KMS-11 (cell line): ENCODE measurements around the gene CPED1.

Source experiments
- H2AFZ ChIP-seq: fragments of 200-600 bp; sonication (generic); 2 replicates; pipeline ENCODE4 v1.6.1; 2016; ENCODE audit warnings: antibody characterized with exemption, mixed run types, low read depth
- H3K27ac ChIP-seq: fragments of 200-600 bp; sonication (generic); 2 replicates; pipeline ENCODE4 v1.6.1; 2016; ENCODE audit warnings: mild to moderate bottlenecking, mixed run types
- H3K27me3 ChIP-seq: fragments of 200-600 bp; sonication (generic); 2 replicates; pipeline ENCODE4 v1.6.1; 2017; ENCODE audit warnings: mild to moderate bottlenecking, low read depth, mixed run types, moderate library complexity; ENCODE audit not compliant: insufficient read depth
- H3K36me3 ChIP-seq: fragments of 200-600 bp; sonication (generic); 2 replicates; pipeline ENCODE4 v1.6.1; 2017; ENCODE audit warnings: mild to moderate bottlenecking, mixed run types; ENCODE audit not compliant: insufficient read depth
- H3K4me1 ChIP-seq: fragments of 200-600 bp; sonication (generic); 2 replicates; pipeline ENCODE4 v1.6.1; 2016; ENCODE audit warnings: mild to moderate bottlenecking, low read depth, mixed run types; ENCODE audit not compliant: poor library complexity, severe bottlenecking
- H3K4me2 ChIP-seq: fragments of 200-600 bp; sonication (generic); 2 replicates; pipeline ENCODE4 v1.7.0; 2016; ENCODE audit warnings: mild to moderate bottlenecking, mixed run types
- H3K4me3 ChIP-seq: fragments of 200-600 bp; sonication (generic); IDR thresholded peaks from 2 replicates; pipeline ENCODE4 v1.6.1; 2017; ENCODE audit warnings: low read depth, low read length, mixed read lengths; ENCODE audit not compliant: insufficient read depth
- H3K79me2 ChIP-seq: fragments of 200-600 bp; sonication (generic); 2 replicates; pipeline ENCODE4 v1.6.1; 2016; ENCODE audit warnings: low read depth, mixed run types; ENCODE audit not compliant: insufficient read depth
- H3K9ac ChIP-seq: fragments of 200-600 bp; sonication (generic); 2 replicates; pipeline ENCODE4 v1.6.1; 2016; ENCODE audit warnings: mild to moderate bottlenecking, mixed run types
- H4K20me1 ChIP-seq: fragments of 200-600 bp; sonication (generic); 2 replicates; pipeline ENCODE4 v1.6.1; 2016; ENCODE audit warnings: mild to moderate bottlenecking, mixed run types; ENCODE audit not compliant: insufficient read depth
- TF ChIP-seq, protein P1 (sequence below): fragments of 200-600 bp; sonication (generic); conservative IDR thresholded peaks from 2 replicates; pipeline ENCODE4 v1.6.1; 2017; ENCODE audit warnings: low read depth, mild to moderate bottlenecking, antibody characterized with exemption, low read length, moderate library complexity, mixed read lengths

Gene CPED1

DNA sequence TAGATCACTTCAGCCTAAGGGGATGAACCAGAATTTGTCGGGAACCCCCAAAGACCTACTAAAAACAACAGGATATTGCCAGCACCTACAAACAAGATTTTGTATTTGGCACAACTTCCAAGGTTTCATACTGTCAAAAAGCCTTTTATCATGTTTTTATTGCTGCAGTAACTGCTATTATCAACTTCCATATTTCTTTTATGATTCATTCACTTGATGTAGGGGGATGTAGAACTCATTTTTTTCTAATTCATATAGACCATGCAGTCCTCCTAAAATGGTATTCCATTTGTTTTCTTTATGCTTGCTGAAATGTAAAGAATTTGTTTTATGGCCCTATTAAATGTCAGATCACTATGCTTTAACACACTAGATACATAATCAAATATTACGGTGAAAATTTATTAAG lies 310.3 kb downstream of the CPED1 start:
- Histone ChIP-seq H3K9ac (no peak overlapping the region), H3K4me1 (peaks cover 7% of the 10 kb centered on the region), H3K79me2 (no peaks in the 10 kb centered on the region), H3K27ac (no peak overlapping the region), H3K27me3 (no peaks in the 10 kb centered on the region), H3K36me3 (no peaks in the 10 kb centered on the region), H3K4me3 (no peak overlapping the region), H4K20me1 (no peaks in the 10 kb centered on the region), H2AFZ (no peak overlapping the region), H3K4me2 (no peak overlapping the region)
- TF ChIP-seq, protein P1, sequence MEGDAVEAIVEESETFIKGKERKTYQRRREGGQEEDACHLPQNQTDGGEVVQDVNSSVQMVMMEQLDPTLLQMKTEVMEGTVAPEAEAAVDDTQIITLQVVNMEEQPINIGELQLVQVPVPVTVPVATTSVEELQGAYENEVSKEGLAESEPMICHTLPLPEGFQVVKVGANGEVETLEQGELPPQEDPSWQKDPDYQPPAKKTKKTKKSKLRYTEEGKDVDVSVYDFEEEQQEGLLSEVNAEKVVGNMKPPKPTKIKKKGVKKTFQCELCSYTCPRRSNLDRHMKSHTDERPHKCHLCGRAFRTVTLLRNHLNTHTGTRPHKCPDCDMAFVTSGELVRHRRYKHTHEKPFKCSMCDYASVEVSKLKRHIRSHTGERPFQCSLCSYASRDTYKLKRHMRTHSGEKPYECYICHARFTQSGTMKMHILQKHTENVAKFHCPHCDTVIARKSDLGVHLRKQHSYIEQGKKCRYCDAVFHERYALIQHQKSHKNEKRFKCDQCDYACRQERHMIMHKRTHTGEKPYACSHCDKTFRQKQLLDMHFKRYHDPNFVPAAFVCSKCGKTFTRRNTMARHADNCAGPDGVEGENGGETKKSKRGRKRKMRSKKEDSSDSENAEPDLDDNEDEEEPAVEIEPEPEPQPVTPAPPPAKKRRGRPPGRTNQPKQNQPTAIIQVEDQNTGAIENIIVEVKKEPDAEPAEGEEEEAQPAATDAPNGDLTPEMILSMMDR: no peak

DNA sequence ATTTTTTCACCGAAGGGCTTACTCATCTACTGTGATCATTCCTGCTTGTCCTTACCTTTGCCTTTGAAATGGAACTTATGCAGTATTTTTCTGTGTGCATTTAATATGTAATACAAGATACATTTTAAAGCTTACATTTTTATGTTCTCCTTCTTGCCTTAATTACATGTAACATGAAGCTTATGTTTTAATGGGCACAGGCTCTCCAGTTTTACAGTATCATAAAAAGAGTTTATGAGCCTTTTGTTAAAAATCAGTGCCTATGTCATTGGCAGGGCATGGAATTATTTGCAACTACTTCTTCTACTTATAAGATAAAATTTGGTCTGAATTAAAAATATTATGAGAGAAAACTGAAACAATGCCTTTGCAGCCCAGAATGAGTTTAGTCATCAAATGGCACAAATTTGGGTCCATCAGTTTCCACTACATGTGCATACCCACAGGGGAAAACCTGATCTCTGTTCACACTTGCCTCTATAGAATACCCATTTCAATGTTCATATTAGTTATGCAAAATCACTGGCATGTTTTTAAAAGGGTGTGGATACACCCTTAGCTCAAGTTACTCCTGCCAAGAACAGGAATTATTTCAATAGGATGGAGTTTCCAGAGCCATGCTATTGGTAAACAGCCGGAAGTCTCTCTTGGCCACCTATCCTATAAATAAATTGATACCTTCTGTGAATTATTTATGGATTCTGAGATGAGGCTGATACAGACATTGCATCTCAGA lies 312.3 kb downstream of the CPED1 start:
- Histone ChIP-seq H3K79me2 (no peaks in the 10 kb centered on the region), H4K20me1 (no peaks in the 10 kb centered on the region), H3K9ac (no peak overlapping the region), H3K4me2 (no peak overlapping the region), H3K27me3 (no peaks in the 10 kb centered on the region), H2AFZ (no peak overlapping the region), H3K4me1 (peaks cover 27% of the 10 kb centered on the region), H3K36me3 (no peaks in the 10 kb centered on the region), H3K27ac (no peak overlapping the region), H3K4me3 (no peak overlapping the region)
- TF ChIP-seq, protein P1: no peak

DNA sequence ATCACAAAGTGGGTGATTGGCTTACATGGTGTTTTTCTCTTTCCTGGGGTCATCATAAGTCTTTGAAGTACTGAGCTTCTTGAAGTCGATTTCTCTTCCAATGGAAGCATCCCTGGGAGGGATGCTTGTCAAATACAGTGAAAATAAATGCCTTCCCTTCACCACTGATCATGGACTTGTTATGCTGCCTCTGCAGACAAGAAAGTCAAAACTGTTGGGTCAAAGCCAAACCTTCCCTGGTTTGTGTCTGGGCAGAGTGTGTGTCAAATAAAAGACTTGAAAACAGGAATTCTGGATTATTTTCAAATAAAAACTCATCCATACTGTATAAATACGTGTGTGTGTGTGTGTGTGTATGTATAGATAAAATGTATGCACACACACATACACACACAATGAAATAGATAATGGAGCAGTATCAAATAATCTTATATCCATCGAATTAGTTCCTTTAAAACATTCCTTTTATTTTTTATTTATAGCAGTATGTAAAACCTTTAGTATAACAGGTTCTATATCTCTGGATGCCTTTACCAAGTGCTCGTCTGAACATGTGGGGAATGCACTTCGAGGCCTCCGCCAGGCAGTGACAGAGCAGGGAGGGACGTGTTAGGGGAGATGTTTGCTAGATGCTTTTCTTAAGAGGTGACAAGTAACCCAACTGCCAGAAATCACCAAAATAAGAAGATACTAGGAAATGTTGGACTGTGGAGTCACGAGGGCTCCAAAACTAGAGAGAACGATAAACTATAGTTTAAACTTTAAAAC lies 313.1 kb downstream of the CPED1 start:
- Histone ChIP-seq H3K4me1 (peaks cover 35% of the 10 kb centered on the region), H3K27ac (no peak overlapping the region), H4K20me1 (no peaks in the 10 kb centered on the region), H3K9ac (no peak overlapping the region), H2AFZ (no peak overlapping the region), H3K36me3 (no peaks in the 10 kb centered on the region), H3K79me2 (no peaks in the 10 kb centered on the region), H3K4me3 (no peak overlapping the region), H3K27me3 (no peaks in the 10 kb centered on the region), H3K4me2 (no peak overlapping the region)
- TF ChIP-seq, protein P1: no peak

DNA sequence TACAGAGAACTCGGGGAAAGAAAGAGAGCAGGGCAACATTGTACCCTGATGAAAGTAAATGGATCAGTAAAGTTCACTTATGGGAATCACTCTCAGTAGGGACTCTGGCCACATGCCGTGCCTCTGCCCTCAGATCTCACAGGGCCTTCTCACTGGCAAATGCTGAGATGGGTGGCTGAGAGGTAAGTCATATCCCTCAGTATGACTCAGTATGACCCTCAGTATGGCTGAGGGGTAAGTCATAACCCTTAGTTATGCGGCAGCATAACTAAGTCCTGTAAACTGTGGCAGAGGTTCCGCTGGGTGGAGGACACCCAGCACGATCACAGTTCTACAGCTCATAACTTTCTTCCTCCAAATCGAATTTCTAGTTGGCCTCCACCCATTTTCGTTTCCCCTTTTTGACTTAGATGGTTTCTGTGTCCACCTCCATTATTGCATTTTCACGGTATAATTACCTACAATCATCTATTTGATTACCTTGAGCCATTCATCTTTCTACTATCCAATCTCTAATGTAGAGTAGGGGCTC lies 313.8 kb downstream of the CPED1 start:
- H3K27me3 ChIP-seq: no peaks in the 10 kb centered on the region
- TF ChIP-seq, protein P1: no peak
- no peak overlapping the region for H3K9ac ChIP-seq
- H3K4me2 ChIP-seq: no peak overlapping the region
- no peak overlapping the region for H3K27ac ChIP-seq
- no peak overlapping the region for H2AFZ ChIP-seq
- H4K20me1 ChIP-seq: no peaks in the 10 kb centered on the region
- H3K4me3 ChIP-seq: no peak overlapping the region
- no peaks in the 10 kb centered on the region for H3K36me3 ChIP-seq
- H3K79me2 ChIP-seq: no peaks in the 10 kb centered on the region
- peaks cover 42% of the 10 kb centered on the region for H3K4me1 ChIP-seq
